GM04503 (cell line): ENCODE measurements around the gene FADS2.
"Not testable (repeated sequence)": the region's sequence is repeated elsewhere in the genome, so short reads cannot be mapped to it uniquely, and the experiment has no call there.

Experiments used
- DNase-seq: peaks from one replicate; pipeline ENCODE4 v3.0.0-alpha.2; 2012; ENCODE audit warnings: low read depth

The FADS2 gene

DNA sequence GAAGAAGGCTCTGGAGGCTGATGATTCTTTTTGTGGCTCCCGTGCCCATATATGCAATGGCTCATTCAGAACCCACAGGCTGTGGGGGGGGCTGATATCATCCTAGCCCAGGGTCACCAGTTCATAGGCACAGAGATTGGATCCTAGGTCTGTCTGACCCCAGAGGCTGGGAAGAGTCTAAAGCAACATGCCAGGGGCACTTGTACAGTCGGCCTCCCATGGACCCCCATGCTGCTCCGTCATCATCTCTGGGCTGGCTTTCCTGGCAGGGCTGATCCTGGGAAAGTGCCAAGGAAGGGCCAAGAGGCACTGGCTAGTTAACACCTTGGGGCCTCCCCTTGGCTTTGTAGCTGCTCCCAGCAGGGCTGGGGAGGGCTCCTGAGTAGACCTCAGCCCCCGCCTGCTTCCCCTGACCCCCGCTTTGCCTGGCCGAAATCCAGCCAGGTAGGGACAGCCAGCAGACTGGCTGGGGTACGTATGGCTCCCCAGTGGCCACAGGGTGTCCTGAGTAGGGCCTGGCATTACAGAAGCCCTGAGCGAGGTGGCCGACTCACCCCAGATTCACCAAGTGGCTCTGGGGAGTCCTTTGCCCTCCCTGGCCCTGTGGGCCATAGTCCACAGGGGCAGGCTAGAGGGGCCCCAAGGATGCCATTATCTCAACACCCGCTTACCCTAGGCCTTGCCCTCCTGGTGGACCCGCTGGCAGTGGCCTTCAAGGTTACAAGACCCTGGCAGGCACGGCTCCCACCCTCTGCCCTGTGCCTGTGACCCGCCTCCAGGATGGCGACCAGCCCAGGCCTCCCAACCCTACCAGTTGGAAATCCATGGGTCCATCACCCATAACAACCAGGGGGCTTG is 40.7 kb downstream of the FADS2 start:
- no peak for DNase-seq

DNA sequence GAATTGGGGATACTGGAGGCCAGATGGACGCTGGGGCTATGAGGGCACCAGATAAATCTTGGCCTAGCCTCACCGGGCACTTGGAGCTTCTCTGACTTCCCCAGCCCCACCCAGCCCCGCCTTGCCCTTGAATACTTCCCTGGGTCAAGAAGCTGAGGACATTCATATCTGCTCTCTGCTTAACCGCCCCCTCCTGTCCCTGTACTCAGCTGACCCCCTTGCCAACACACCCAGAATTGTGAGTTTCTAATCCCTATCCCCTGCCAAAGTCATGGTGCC is 41.3 kb downstream of the FADS2 start:
- no peak for DNase-seq

DNA sequence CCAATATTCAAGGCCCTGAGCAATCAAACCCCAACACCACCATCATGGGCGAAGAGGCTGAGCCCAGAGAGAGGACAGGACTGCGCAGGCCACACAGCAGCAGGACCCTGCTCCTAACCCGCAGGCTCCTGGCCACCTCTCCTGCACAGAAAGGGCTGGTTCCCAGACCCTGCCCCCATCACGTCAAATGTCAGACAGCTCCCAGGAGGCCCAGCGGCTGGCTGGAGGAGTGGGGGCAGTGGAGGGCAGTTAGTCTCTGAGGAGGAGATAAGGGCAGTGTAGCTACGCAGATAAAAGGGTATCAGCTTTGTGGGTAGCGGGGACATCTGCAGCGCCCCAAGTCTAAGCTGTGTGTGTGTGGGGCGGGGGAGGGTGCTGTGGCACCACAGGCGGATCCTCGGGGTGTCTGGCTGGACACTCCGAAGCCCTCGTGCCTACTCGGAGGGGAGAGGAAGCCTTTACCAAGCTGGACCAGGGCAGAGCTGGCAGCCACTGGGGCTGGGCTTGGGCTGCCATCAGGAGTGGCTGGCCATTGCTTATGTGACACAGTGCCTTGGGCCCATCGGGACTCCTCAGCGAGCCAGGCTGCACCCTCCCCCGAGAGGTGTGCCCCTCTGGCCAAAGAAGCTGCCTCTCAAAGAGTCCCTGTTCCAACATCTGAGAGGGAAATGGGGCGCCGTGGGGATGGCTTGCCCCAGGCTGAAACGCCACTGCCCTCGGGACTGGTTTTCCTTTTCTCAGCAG is 41.8 kb downstream of the FADS2 start:
- no peak for DNase-seq

DNA sequence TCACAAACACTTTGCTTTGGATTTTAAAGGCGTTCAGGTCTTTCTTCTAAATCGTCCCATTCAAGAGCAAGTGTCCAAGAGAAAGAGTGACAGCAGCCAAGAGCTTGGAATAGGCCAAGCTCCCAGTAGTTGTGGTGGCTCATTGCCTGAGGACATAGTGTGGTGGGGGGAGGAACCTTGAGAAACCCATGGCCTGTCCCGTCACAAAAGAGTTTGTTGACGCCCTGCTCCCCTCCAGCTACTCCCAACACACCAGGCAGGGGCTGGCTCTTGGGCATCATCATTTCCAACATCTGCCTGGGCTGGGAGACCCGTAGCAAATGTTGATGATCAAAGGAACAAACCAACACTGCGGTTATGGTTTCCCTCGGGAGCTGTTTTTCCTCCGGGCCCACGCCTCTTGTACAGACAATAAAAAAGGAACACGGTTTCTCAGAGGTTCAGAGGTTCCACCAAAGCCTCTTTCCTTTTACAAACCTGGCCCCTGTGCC is 42.5 kb downstream of the FADS2 start:
- DNase-seq, result no peak

DNA sequence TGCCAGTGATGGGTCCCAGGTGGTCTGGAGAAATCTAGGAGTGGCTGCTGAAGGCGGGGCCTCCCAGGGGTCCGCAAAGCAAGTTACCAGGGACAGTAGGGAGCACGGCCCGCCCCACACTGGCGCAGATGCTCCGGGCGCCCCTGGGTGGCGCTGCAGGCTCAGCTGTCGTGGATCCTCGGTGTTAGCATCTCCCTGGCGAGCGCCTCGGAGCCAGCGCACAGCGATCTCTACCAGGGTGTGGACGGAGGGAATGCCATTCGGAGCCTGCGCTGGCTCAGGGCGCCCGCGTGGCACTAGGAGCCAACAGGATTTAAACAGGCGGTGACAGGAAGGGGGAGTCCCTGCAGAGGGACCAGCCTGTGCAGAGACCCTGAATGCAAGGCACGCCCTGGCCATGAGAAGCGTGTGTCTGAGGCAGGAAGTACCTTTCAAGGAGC is 43.1 kb downstream of the FADS2 start:
- DNase-seq, result peak; percentile 31

DNA sequence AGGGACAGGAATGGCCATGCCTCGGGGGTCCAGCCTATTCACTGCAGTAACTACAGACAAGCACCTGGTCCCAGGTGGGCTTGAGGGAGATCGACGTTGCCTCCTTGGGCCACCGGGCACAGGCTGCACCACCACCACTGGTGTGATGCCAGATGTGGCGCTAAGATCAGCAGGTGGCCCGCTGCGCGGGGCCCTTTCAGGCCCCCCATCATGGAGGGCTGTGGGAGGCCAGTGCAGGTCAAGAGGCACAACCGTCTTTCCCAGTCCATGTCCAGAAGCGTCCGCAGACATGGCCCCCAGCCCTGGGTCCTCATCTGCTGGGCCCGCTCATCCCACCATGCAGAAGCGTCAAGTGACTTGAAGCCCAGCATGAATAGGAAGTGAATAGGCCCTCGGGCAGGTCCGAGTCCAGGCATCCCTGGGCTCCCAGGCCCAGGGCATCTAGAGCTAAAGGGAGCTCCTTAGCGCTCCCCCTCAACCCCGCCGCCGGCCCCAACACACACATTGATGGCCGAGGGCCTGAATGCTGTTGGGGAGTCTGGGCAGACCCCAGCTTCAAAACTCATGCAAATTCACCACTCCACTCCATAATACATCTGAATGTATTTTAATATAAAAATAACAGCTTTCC is 45.0 kb downstream of the FADS2 start:
- DNase-seq, result no peak

DNA sequence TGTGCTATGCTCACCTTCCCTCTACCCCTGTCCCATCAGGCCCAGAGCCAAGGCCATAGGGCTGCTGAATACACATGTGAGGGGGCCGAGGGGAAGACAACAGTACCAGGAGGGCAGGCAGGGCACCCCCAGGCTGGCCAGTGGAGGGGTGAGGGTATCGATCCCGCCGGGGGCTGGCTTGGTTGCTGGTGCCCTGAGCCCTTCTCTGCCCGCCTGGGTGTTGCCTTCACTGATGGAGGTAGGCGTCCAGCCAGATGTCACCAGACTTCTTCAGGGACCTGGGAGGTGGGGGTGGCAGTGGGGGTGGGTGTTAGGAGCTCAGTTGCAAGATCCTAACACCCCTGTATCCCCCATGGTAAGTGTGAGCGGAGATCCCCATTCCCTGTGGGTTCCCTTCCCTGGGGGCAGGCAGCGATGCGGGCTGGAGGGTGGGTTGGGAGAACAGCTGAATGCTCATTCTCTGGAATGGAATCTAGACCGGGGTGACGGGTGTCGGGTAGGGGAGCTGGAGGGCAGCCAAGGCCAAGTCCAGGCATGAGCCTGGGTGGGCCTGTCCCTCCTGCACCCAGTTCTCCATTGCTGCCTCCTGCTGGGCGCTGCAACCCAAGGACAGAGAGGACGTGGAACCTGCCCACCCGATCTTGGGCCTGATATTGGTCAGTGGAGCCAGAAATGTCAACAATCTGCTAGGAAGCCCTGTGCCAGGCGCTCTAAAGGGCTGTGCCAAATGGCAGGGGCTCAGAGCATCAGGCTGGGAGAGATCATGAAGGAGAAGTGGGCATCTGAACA is 45.7 kb downstream of the FADS2 start:
- DNase-seq, result no peak

DNA sequence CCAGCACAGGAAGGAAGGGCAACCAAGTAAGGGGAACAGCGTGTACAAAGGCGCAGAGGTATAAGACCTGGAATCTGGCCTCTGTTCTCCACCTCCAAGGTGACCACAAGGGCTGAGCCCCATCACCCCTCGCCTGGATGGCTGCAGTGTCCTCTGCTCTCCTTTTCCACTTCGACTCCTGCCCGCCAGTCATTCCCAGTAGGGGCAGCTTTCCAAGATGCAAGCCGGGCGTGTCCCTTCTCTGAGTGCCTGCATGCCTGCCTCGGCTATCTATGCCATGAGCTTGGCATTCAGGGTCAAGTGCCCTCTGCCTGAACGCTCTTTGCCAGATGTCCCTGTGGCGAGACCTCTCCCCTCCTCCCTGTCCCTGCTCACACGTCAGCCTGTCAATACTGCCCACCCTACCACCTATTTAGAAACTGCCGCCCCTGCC is 46.3 kb downstream of the FADS2 start:
- no peak for DNase-seq

DNA sequence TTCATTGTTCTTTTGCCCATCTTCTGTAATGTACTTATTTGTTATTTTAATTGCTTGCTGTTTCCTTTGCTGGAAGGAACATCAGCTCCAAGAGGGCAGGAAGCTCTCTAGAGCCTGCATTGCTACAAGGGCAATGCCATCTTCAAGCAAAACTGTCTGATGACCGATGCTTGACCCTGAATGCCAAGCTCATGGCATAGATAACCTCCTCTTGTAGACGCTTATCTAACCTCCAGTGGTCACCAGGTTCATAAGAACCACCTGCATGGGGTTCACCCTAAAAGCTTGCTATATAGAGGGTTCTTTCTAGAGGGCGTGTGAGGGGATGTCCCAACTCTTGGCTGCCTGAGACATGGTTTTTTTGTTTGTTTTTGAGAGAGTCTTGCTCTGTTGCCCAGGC is 46.8 kb downstream of the FADS2 start:
- no peak for DNase-seq

DNA sequence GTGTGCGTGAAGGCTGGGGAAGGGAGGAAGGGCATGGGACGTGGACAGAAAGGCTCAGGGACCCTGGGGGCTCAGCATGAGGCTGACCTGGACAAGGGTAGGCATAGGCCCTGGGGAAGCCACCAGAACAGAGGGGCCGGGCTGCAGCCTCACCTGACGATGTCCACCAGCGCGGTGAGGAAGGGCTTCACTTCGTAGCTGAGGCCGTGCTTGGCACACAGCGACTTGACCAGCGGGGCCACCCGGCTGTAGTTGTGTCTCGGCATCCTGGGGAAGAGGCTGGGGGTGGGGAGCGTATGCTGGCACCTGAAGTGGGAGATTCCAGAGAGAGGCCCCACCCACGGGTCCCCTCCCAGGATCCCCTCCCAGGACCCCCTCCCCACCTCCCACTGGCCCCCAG is 47.6 kb downstream of the FADS2 start:
- DNase-seq, result no peak

DNA sequence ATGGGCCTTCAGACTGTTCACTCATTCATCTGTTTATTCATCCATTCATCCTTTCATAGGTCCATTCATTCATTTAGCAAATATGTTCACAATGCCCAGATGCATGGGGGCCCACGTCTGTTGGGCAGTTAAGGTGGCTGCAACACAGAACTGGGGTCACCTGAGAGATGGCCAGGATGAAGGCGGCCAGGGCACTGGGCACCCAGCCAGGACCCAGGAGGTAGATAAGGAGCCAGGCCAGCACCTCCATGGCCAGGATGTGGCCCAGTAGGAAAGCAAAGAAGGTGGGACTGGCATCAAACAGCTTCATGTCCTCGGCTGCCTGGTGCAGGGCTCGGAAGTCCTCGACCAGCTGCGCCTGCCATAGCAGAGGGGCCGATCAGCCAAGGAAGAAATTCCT is 51.1 kb downstream of the FADS2 start:
- no peak for DNase-seq

DNA sequence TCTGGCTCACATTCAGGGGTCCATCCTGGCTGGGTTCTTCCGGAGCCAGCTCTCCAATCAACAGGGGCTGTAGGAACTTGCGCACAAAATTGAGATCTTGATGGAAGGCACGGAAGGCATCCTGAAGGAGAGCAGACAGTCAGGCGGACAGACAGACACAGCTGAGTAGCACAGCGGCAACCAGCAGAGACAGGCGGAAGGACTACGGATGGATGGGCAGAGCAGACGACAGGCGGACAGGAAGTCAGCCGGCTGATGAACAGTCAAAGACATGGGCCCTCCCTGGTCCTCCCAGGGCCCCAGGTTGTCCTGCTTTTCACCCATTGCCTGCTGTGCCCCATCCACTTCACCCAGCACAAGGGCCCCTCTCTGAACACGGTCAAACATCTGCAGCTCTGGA is 51.9 kb downstream of the FADS2 start:
- DNase-seq, result no peak

DNA sequence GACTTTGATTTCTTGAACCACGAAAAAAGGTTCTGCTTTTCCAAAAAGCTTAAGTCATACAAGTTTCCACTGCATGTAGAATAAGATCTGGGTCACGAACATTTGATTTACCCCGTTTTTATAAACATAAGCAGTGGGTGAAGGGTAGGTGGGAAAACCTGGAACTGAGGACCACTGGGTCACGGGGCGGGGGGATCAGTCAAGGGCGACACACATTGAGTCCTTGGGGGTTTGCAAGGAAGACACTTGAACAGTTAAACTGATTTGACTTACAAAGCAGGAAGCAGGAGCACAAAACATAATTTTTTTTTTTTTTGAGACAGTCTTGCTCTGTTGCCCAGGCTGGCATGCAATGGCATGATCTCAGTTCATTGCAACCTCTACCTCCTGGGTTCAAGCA is 52.4 kb downstream of the FADS2 start:
- DNase-seq, result no peak

DNA sequence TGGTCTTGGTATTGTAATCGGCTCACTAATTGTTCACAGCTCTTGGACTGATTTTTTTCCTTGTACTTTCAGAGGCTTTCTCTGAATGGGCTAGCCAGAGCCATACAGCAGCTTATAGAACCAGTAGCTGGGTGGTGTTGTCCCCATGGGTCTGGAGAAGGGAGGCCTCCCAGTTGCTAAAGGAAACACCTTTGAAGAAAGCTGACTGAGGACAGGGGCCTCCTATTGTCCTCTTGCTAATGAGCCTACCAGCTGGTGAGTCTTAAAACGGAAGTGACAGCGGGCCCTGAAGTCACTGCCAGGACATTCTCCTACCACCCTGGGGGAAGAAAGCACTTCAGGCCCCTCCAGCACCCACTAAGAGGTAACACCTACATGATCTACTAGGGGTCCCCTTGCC is 53.3 kb downstream of the FADS2 start:
- DNase-seq, result no peak

DNA sequence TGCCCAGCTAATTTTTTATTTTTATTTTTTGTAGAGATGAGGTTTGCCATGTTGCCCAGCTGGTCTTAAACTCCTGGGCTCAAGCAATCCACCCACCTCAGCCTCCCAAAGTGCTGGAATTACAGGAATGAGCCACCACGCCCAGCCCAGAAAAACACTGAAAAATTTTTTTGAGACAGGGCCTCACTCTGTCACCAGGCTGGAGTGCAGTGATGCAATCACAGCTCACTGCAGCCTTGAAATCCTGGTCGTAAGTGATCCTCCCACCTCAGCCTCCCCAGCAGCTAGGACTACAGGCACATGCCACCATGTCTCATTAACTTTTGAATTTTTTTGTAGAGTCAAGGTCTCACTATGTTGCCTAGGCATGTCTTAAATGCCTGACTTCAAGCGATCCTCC is 54.2 kb downstream of the FADS2 start:
- DNase-seq, result not testable (repeated sequence)

DNA sequence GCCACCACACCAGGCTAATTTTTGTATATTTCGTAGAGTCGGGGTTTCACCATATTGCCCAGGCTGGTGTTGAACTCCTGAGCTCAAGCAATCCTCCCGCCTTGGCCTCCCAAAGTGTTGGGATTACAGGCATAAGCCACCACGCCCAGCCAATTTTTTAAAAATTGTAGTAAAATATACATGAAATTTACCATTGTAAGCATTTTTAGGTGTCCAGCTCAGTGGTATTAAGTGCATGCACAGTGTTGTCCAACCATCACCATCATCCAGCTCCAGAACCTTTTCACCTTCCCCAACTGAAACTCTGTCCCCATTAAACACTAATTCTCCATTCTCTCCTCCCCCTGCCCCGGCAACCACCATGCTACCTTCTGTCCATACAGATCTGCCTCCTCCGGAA is 54.8 kb downstream of the FADS2 start:
- DNase-seq, result no peak

DNA sequence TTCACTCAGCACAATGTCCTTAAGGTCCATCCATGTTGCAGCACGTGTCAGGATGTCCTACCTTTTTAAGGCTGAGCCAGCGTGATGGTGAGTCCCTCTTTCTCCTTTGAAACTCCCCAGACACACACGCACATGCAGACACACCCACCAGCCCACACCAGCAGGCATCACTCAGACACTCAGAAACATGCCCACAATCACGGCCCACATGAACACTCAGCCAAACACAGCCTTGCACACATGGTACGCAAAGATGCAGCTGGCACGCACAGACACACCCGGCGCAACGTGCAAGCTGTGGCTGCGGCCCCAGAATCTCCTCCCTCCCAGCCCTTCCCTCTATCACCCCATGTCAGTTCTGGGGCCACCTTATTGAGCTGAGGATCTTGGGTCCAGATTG is 55.2 kb downstream of the FADS2 start:
- DNase-seq, result no peak

DNA sequence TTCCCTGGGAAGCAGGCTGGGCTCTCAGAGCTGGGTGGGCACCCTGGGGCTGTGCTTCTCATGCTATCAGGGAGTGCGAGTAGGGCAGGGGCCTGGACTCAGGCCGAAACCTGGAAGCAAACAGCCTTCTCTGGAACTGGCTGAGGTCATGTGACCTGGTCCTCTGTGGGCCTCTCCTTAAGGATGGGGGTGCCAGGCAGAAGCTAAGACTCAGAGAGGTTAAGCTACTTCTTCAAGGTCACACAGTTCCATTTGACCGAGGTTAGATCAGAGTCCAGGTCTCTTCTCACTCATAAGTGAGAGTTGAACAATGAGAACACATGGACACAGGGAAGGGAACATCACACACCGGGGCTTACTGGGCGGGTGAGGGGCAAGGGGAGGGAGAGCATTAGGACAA is 55.8 kb downstream of the FADS2 start:
- no peak for DNase-seq

DNA sequence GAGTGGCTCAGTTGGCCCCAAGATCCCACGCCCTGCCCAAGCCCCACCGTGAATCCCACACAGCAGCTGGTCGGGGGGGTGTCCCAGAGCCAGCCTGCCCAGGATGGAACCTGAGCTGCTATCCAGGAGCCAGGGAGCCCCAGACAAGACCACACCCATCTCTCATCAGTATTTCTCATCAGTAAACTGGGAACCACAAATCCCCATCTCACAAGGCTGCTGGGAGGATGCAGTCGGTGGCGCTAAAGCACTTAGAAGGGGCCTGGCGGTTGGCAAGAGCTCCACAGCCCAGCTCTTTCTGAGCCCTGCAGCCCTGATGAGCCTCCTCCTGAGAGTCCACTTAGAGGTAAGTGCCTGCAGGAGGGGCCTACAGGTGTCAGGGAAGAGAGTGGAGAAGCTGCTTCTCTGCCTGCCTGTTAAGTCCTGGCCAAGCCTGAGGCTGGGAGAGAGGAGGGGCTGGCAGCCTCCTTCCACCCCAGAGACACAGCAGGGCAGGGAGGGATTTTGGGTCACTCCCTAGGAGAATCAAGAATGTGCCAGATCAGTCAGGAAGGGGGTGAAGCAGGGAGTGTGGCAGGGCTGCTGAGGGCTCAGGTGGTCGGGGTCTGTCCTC is 57.2 kb downstream of the FADS2 start:
- DNase-seq, result no peak

DNA sequence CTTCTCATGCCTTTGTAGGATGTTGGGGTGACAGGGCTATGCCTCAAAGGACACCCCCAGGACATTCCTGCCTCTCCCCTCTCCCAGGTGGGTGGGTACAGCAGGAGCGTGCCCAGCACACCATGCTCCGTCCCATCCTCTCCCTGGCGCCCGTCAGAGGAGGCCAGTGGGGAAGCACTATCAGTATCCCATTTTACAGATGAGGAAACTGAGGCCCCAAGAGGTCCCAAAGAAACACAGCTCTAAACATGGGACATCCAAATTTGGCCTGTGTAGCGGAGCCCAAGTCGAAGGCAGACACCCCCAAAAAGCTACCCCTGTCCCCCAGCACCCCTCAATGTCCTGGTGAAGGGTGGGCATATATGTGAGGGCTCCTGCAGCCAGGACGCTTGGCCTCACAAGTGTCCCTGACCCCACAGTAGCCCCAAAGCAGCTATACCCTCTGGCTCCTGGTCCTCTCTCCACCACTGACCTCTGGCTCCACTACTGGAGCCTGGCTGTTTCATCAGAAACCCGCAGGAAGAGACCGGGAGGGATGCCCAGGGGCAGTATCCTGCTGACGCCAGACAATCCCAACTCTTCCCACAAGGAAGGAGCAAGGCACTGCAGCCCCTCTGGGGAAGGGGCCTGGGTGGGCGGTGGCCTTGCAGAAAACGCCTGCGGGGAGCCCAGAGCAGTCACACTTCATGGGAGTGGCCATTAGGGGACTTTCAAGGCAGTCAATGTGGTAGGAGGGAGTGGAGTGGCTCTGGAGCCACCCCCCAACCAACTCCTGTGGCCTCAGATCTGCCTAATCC is 57.9 kb downstream of the FADS2 start:
- no peak for DNase-seq

DNA sequence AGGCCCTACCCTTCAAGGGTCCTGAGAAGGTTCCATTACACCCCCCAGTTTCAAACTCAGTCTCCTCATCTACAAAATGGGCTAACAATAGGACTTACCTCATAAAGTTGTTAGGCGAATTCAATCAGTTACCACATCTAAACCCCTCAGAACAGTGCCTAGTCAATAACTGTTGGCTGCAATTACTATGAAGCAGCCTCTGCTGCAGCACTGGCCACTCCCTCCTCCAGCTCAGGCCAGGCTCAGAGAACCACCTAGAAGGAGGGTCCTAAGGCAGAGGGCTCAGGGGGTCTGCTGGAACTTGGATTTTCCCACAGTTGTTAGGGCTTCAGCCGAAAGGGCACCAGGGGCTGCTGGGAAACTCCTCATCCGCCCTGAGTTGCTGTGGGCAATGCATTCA is 58.5 kb downstream of the FADS2 start:
- no peak for DNase-seq
